ENCODE data around the gene NUMB. TPM values are rescaled to one million over a fixed set of nuclear protein-coding genes. Genes with fewer than 3 reads are reported as not detected.

Gene NUMB
- total and polyA plus RNA-seq, 12 donors, result 24.6 to 63.3 (median 48.4) TPM

Small RNA genes lying within 50 kb of the gene (small RNA-seq; reads per million reads assigned to genes)
- gene RNU6-419P, result 0 reads per million in 2 donors

Other genes starting within 250 kb of the NUMB start
- gene PAPLN, start 221.0 kb downstream of the NUMB start, total RNA-seq, result 10 to 100 TPM in 6 of 9 donors, 1 to 10 TPM in 3; 4.7 to 33.6 (median 13.2) TPM
- 10 to 100 TPM in 2 of 3 donors, 1 to 10 TPM in 1; 4.2 to 22.9 (median 11.8) TPM for gene PAPLN, start 221.0 kb downstream of the NUMB start, polyA plus RNA-seq
- 10 to 100 TPM in 6 of 9 donors, 1 to 10 TPM in 3; 7.8 to 21.2 (median 11.3) TPM for gene RIOX1, start 32.4 kb upstream of the NUMB start, total RNA-seq
- 1 to 10 TPM; 5.2 to 6.0 (median 5.9) TPM for gene RIOX1, start 32.4 kb upstream of the NUMB start, polyA plus RNA-seq
- 10 to 100 TPM in 8 of 9 donors, 1 to 10 TPM in 1; 8.7 to 31.4 (median 17.2) TPM for gene ACOT1, start 78.6 kb upstream of the NUMB start, total RNA-seq
- 10 to 100 TPM in 2 of 3 donors, 1 to 10 TPM in 1; 3.5 to 11.1 (median 10.4) TPM for gene ACOT1, start 78.6 kb upstream of the NUMB start, polyA plus RNA-seq
- under 1 TPM in 7 of 9 donors, not detected in 2; under 0.01 to 0.80 (median 0.21) TPM for gene HEATR4, start 100.4 kb upstream of the NUMB start, total RNA-seq
- 1 to 10 TPM in 1 of 3 donors, under 1 TPM in 2; 0.09 to 3.3 (median 0.81) TPM for gene HEATR4, start 100.4 kb upstream of the NUMB start, polyA plus RNA-seq
- 100 to 1,000 TPM in 2 of 9 donors, 10 to 100 TPM in 7; 48.5 to 310 (median 84.4) TPM for gene ACOT2, start 110.7 kb upstream of the NUMB start, total RNA-seq
- gene ACOT2, start 110.7 kb upstream of the NUMB start, polyA plus RNA-seq, result 10 to 100 TPM; 26.0 to 64.5 (median 45.5) TPM
- 1 to 10 TPM in 8 of 9 donors, under 1 TPM in 1; 0.72 to 6.7 (median 2.5) TPM for gene ACOT4, start 133.3 kb upstream of the NUMB start, total RNA-seq
- gene ACOT4, start 133.3 kb upstream of the NUMB start, polyA plus RNA-seq, result 1 to 10 TPM in 2 of 3 donors, under 1 TPM in 1; 0.74 to 1.8 (median 1.3) TPM
- gene ACOT6, start 154.0 kb upstream of the NUMB start, total RNA-seq, result not detected
- under 1 TPM in 1 of 3 donors, not detected in 2; 0.17 TPM for gene ACOT6, start 154.0 kb upstream of the NUMB start, polyA plus RNA-seq
- gene DNAL1, start 186.4 kb upstream of the NUMB start, total RNA-seq, result 10 to 100 TPM in 7 of 9 donors, 1 to 10 TPM in 2; 5.1 to 20.2 (median 14.6) TPM
- 10 to 100 TPM in 1 of 3 donors, 1 to 10 TPM in 2; 3.6 to 24.2 (median 6.5) TPM for gene DNAL1, start 186.4 kb upstream of the NUMB start, polyA plus RNA-seq

Data from adrenal gland (tissue), 12 donors.